ENCODE results near the gene KRCC1. TPM values are rescaled to one million over a fixed set of nuclear protein-coding genes. Genes with fewer than 3 reads are reported as not detected.

The KRCC1 gene
- total RNA-seq, 4 donors from 2014 or later = 29.4 to 39.3 (median 32.2) TPM

DNA sequence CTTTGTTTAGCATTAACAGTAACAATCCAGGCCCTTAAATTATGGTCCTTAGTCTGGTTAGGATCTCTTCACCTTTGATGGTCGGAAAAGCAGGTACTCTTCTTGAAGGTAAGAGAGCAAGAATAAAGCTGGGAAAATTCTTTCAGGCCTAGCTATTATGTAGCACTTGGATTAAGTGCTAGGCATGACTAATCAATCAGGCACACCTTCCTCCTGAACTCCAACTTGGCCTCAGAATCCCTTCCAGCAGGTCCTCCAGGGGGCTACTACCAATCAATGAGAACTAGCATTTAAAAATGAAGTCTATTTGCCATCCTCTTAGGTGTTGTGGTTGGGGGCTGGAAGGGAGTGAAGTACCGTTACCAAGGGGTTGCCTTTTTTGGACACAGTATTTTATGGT, 15.8 kb upstream of the KRCC1 start:
- Histone ChIP-seq H3K27ac (no peak overlapping the region), H3K9me3 (no peaks in the 10 kb centered on the region), H3K36me3 (no peaks in the 10 kb centered on the region), H3K4me3 (no peak overlapping the region), H3K4me1 (no peaks in the 10 kb centered on the region), H3K27me3 (no peaks in the 10 kb centered on the region)
- 89 to 92% methylated on average over 2 of the region's 2 CpGs for WGBS, 2 donors
- TF ChIP-seq, protein P1, sequence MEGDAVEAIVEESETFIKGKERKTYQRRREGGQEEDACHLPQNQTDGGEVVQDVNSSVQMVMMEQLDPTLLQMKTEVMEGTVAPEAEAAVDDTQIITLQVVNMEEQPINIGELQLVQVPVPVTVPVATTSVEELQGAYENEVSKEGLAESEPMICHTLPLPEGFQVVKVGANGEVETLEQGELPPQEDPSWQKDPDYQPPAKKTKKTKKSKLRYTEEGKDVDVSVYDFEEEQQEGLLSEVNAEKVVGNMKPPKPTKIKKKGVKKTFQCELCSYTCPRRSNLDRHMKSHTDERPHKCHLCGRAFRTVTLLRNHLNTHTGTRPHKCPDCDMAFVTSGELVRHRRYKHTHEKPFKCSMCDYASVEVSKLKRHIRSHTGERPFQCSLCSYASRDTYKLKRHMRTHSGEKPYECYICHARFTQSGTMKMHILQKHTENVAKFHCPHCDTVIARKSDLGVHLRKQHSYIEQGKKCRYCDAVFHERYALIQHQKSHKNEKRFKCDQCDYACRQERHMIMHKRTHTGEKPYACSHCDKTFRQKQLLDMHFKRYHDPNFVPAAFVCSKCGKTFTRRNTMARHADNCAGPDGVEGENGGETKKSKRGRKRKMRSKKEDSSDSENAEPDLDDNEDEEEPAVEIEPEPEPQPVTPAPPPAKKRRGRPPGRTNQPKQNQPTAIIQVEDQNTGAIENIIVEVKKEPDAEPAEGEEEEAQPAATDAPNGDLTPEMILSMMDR (IDR thresholded peaks at IDR 0.05) = no peak
- TF ChIP-seq EP300 (IDR thresholded peaks at IDR 0.05) (no peak), POLR2A (IDR thresholded peaks at IDR 0.05) (no peak)
- DNase-seq (ENCODE audit: low spot score in 2 of 2) = no peak

- H3K4me3 ChIP-seq = no peak overlapping the region
- no peaks in the 10 kb centered on the region for H3K36me3 ChIP-seq
- no peaks in the 10 kb centered on the region for H3K27me3 ChIP-seq
- H3K27ac ChIP-seq = no peak overlapping the region
- DNase-seq (ENCODE audit: low spot score in 2 of 2) = no peak
- no peaks in the 10 kb centered on the region for H3K4me1 ChIP-seq
- TF ChIP-seq EP300 (IDR thresholded peaks at IDR 0.05) (no peak), POLR2A (IDR thresholded peaks at IDR 0.05) (no peak)
- TF ChIP-seq, protein P1 (IDR thresholded peaks at IDR 0.05) = no peak
- 68 to 71% methylated on average over 1 of the region's 1 CpG for WGBS, 2 donors
- no peaks in the 10 kb centered on the region for H3K9me3 ChIP-seq
These were observed 14.5 kb upstream of the KRCC1 start for GRCh38 chr2:88070055-88070454.

GRCh38 chr2:88069117-88069516, 13.5 kb upstream of the KRCC1 start:
- Histone ChIP-seq H3K27ac (no peak overlapping the region), H3K4me1 (no peaks in the 10 kb centered on the region), H3K4me3 (no peak overlapping the region), H3K27me3 (no peaks in the 10 kb centered on the region), H3K36me3 (no peaks in the 10 kb centered on the region), H3K9me3 (no peaks in the 10 kb centered on the region)
- no peak for DNase-seq (ENCODE audit: low spot score in 2 of 2)
- TF ChIP-seq POLR2A (IDR thresholded peaks at IDR 0.05) (no peak), EP300 (IDR thresholded peaks at IDR 0.05) (no peak)
- TF ChIP-seq, protein P1 (IDR thresholded peaks at IDR 0.05) = no peak

GRCh38 chr2:88068044-88068443, 12.5 kb upstream of the KRCC1 start:
- Histone ChIP-seq H3K4me3 (no peak overlapping the region), H3K4me1 (no peaks in the 10 kb centered on the region), H3K27me3 (no peaks in the 10 kb centered on the region), H3K9me3 (no peaks in the 10 kb centered on the region), H3K27ac (no peak overlapping the region), H3K36me3 (no peaks in the 10 kb centered on the region)
- WGBS, 2 donors = 72 to 81% methylated on average over 2 of the region's 2 CpGs
- TF ChIP-seq EP300 (IDR thresholded peaks at IDR 0.05) = no peak
- TF ChIP-seq, protein P1 (IDR thresholded peaks at IDR 0.05) = no peak
- DNase-seq (ENCODE audit: low spot score in 2 of 2) = no peak

- no peaks in the 10 kb centered on the region for H3K36me3 ChIP-seq
- H3K27ac ChIP-seq = no peak within 1 kb of the TSS
- no peak for DNase-seq (ENCODE audit: low spot score in 2 of 2)
- no peaks in the 10 kb centered on the region for H3K9me3 ChIP-seq
- H3K27me3 ChIP-seq = no peaks in the 10 kb centered on the region
- no peak within 1 kb of the TSS for H3K4me3 ChIP-seq
- TF ChIP-seq, protein P1 (IDR thresholded peaks at IDR 0.05) = no peak
- TF ChIP-seq EP300 (IDR thresholded peaks at IDR 0.05) (no peak), POLR2A (IDR thresholded peaks at IDR 0.05) (no peak)
- H3K4me1 ChIP-seq = no peaks in the 10 kb centered on the region
- WGBS, 2 donors = 84% methylated on average over 8 of the region's 8 CpGs
These were observed 12.0 kb upstream of the KRCC1 start, which contains the start of gene SMYD1 for GRCh38 chr2:88067598-88067997. Gene SMYD1 (plus strand): TSS chr2:88067825. CDS start chr2:88067865, 40 bp downstream.

All from tibial nerve (tissue), 4 donors.